Panc1 (cell line): Measurements from ENCODE around the gene LTF.

Experiments
- CTCF ChIP-seq: fragments of 450-650 bp; IDR thresholded peaks from 2 replicates; pipeline ENCODE4 v1.5.1; 2017; ENCODE audit warnings: mild to moderate bottlenecking
- POLR2AphosphoS5 ChIP-seq: IDR thresholded peaks from 2 replicates; pipeline ENCODE4 v1.6.1; 2012; ENCODE audit warnings: mild to moderate bottlenecking, low read depth, low read length, moderate library complexity
- REST ChIP-seq, 2 experiments: IDR thresholded peaks; 2 replicates each; pipeline ENCODE4 v1.6.1; 2011 to 2012; ENCODE audit warnings: low read depth in 2 of 2, control low read depth in 1 of 2, low read length in 1 of 2, mild to moderate bottlenecking in 1 of 2, moderate library complexity in 1 of 2; ENCODE audit not compliant: insufficient read depth in 1 of 2

GRCh38 chr3:46506526-46506925 is 41.8 kb upstream of the LTF start:
- TF ChIP-seq CTCF: no peak
- TF ChIP-seq REST (IDR thresholded peaks at IDR 0.05; ENCODE audit: insufficient read depth in 1 of 2, low read depth in 2 of 2, low read length in 1 of 2): no peak
- TF ChIP-seq POLR2AphosphoS5: no peak
